HG03103 (cell line): Measurements from ENCODE around the gene ARRDC3.
"Not testable (repeated sequence)": the region's sequence is repeated elsewhere in the genome, so short reads cannot be mapped to it uniquely, and the experiment has no call there.

Experiments used
- ATAC-seq: cut with Tn5 transposase; IDR thresholded peaks from one replicate; pipeline ENCODE4 v1.9.1; 2021; ENCODE audit warnings: low read depth; ENCODE audit not compliant: unreplicated experiment

The ARRDC3 gene

DNA sequence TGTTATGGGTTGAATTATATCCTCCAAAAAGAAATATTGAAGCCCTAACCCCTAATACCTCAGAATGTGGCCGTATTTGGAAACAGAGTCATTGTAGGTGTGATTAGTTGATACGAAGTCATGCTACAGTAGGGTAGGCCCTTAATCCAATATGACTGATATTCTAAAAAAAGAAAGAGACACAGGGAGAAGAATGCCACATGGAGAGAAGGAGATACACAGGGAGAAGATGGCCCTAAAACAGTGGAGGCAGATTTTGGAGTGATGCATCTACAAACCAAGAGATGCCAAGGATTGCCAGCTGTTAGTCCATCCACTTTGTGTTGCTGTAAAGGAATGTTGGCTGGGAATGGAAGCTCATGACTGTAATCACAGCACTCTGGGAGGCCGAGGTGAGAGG lies 21.3 kb downstream of the ARRDC3 start:
- ATAC-seq: no peak

DNA sequence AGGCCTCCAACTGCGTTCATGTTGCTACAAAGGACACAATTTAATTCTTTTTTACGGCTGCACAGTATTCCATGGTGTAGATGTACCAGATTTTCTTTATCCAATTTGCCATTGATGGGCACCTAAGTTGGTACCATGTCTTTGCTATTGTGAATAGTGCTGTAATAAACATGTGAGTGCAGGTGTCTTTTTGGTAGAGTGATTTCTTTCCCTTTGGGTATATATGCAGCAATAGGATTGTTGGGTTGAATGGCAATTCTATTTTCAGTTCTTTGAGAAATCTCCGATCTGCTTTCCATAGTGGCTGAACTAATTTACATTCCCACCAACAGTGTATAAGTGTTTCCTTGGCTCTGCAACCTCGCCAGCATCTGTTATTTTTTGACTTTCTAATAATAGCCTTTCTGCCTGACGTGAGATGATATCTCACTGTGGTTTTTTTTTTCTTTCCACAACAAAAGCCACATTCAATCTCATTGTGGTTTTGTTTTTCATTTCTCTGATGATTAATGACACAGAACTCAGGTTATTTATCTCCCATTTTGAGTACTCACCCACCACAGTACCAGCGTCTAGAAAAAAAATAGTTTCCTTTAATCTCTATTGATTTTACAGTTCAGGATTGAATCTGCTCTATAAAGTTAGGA lies 21.9 kb downstream of the ARRDC3 start:
- peak; percentile 77 for ATAC-seq

DNA sequence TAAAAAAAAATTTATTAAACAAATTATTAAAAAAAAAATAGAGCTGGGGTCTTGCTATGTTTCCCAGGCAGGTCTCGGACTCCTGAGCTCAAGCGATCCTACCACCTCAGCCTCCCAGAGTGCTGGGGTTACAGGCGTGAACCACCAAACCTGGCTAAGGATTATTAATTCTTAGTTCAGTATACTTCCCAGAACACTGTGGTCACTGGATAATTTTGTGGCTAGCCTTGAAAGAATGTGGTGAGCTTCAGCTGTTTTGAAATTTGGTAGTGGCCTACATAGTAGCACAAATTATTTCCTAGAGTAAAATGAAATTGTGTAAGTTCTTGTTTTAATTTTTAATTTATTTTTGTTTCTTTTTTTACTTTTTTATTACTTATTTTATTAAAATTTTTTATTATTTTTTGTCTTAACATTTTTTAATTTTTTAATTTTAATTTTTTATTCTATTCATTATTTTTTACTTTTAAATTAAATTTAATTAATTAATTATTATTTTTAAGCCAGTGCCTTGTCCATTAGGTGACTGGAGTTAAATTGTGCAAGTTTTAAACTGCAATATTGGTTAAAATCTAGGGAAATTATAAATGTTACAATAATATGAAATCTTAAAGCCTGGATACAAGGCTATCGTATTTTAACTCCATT lies 23.0 kb downstream of the ARRDC3 start:
- no peak for ATAC-seq

DNA sequence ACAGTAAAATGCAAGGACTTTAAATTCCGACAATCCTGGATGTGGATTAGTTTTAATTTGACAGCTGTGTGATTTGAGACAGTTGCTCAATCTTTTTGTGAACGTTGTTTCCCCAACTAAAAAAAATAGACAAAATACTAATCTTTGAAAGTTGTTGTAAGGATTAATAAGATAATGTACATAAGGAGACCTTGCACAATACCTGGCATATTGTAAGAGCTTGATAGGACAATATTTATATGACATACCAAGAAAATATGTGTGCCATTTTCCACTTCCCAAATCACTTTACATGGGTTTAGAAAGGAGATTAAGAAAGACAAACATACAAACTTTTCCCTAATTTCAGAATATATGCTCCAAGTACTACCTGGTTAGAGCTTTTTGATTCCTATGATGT lies 25.3 kb downstream of the ARRDC3 start:
- ATAC-seq: no peak

DNA sequence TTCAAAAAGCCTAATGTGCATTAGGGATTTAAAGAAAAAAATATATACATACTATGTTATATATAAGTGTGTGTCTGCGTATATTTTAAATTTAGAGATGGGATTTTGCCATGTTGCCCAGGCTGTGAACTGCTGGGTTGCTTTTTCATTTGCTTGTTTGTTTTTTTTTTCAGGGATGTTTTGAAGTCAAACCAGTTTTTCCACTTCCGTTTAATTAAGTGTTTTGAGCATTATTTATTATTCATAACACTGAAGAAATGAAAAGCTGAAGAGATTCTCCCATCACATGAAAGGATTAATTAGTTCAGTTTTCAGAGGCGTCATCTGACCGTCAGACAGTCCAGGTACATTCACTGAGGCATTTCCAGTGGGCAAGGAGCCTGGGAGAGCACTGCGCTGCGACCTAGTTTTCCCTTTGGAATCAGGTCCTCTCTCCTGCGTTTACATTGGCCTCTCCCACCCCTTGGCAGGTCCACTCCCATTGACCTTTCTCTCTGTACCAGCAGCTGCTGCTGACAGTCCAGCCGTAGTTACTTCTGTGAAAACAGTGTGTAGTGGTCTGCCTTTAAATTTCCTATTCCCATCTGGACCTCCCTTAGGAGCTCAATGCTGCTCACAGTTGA lies 26.0 kb downstream of the ARRDC3 start:
- ATAC-seq: no peak

DNA sequence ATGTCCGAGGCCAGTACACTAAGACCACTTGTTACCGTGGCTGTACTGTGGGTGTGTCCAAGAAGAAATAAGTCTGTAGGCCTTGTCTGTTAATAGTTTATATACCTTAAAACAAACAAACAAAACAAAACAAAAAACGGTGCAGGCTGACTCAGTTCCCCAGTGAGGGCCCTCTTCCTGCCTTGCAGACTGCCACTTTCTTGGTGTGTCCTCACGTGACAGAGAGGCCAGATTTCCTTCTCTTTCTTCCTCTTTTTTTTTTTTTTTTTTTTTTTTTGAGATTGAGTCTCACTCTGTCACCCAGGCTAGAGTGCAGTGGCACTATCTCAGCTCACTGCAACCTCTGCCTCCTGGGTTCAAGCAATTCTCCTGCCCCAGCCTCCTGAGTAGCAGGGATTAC lies 28.2 kb downstream of the ARRDC3 start:
- peak; percentile 50 for ATAC-seq

DNA sequence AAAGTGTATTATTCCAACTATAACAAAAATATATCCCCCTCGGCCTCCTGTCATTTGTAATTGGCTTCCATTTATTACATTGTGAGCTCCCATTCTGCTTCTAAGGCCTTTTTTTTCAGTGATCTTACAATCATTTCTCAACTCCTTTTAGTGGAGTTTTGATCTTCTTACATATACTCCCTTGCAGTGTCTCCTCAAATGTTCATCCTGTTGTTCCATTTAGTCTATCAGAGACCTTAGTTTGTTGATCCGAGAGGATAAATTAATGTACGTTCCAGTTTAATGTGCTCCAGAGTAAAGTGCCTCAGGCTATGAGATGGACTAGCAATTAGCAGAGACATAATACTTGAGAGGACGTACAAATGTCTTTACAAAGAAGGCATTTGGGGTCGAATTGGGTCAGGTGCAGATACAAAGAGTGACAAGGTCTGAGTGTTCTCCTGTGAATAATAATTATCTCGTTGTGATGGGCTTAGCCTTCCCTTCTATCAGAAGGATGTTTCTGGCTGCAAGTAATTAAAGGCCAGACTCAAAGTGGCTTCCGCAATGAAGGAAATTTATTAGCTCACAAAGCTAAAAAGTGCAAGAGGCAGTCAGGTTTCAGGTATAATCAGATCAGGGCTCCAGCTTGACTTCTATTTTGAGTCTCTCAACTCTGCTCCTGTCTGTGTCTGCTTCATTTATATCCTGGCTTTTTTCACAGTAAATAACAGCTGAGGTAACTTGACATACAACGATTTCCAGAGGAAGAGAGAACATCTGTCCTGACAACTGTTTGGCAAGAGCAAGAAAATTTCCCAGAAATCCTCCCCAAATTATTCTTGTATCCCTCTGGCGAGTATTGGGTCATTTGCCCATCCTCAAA lies 30.1 kb downstream of the ARRDC3 start:
- no peak for ATAC-seq

DNA sequence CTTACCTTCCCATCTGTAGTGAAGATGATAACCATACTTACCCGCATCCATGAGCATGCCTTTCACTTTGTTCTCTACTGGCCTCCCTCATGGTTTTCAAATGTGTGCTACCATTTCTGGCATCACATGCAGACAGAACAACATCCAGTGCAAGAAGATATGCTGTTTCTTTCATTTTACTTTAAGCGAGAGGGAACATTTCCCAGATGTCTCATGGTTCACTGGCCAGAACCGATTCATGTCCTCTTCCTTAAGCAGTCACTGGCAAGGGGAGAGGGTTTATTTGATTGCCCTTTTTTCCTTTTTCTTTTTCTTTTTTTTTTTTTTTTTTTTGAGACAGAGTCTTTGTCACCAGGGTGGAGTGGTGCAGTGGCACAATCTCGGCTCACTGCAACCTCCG lies 37.7 kb downstream of the ARRDC3 start:
- no peak for ATAC-seq

DNA sequence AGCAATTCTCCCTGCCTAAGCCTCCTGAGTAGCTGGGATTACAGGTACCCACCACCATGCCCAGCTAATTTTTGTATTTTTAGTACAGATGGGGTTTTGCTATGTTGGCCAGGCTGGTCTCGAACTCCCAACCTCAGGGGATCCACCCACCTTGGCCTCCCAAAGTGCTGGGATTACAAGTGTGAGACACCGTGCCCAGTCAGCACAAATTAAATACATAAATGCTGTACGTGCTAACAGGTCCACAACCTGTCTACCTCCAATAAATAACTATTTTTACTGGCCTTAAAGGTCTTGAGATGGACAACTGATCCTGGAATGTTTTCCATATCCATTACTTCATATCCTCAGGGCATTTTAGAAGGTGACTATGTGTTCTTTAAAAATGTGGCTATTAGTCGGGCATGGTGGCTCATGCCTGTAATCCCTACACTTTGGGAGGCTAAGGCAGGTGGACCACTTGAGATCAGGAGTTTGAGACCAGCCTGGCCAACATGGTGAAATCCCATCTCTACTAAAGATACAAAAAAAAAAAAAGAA lies 38.4 kb downstream of the ARRDC3 start:
- not testable (repeated sequence) for ATAC-seq

DNA sequence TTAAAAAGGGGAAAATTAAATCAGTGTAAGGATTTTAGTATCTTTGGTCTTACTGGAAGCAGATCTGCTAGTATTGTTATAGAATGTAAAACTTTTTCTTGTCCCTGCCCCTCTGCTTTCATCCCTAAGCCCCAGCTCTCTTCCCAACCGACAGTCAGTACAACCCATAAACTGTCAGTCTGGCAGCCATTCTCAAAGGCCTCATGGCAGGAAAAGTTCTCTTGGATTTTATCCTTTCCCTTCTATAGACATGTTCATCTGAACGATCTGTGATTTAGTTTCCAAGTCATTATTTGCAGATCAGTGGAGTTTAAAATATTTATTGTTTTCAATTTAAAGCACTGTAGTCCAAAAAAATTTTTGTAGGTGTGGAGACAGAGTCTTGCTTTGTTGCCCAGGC lies 39.2 kb downstream of the ARRDC3 start:
- no peak for ATAC-seq

DNA sequence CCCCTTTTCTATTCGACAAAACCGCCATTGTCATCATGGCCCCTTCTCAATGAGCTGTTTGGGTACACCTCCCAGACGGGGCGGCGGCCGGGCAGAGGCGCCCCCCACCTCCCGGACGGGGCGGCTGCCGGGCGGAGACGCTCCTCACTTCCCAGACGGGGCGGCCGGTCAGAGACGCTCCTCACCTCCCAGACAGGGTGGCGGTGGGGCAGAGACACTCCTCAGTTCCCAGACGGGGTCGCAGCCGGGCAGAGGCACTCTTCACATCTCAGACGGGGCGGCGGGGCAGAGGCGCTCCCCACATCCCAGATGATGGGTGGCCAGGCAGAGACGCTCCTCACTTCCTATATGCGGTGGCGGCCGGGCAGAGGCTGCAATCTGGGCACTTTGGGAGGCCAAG lies 40.2 kb downstream of the ARRDC3 start:
- ATAC-seq: not testable (repeated sequence)

DNA sequence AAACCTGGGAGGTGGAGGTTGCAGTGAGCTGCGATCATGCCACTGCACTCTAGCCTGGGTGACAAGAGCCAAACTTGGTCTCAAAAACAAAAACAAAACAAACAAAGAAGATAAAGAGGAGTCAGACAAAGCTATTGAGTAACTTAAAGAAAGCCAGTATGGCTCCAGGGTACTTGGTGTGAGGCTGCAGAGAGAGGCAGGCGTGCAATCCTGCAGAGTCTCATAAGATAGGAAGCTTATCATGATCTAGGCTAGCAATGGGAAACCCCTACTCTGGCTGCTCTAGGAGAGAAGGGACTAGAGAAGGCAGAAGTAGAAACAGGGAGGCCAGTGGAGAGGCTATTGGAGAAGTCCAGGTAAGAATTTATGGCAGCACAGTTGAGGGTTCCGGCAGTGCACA lies 42.0 kb downstream of the ARRDC3 start:
- ATAC-seq: no peak

DNA sequence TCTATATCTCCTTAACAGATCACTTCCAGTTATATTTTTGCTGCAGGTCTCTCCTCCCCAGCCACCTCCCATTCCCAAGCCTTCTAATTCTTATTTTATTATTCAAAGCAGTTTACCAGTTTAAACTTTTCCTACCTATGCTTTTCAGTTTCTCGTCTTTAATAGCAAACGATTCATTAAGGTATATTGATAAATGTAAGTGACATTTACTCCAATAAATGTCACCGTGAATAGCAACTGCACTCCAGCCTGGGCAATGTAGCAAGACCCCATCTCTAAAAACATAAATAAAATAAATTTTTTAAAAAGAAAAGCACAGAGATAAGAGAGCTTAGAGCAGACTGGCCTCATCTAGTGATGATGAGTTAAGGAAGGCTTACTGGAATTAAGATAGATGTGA lies 42.6 kb downstream of the ARRDC3 start:
- ATAC-seq: no peak

DNA sequence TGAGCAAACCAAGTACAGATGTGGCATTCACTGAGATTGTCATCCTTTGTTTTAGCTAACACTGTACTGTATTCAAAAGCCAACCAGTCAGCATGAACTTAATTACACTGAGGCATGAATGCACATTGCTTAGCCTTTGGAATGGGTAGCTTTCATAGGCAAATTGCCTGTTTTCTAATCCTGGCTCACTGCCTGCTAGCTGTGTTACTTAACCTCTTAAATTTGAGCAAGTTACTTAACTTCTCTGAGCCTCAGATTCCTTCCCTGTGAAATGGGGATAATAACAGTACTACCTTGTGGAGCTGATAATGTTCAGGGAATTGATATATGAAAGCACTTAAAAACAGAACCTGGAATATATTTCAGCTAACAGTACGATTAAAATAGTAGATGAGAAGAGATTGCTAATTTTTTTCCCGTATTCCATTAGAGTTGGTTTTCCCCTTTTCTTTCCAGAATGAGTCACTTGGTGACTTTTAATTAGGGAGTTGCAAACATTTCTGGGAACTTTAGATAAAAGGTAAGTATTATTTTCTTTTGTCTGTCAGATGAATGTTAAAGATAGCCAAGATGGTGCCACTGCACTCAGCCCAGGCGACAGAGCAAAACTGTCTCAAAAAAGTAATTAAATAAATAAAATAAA lies 43.9 kb downstream of the ARRDC3 start:
- ATAC-seq: no peak

DNA sequence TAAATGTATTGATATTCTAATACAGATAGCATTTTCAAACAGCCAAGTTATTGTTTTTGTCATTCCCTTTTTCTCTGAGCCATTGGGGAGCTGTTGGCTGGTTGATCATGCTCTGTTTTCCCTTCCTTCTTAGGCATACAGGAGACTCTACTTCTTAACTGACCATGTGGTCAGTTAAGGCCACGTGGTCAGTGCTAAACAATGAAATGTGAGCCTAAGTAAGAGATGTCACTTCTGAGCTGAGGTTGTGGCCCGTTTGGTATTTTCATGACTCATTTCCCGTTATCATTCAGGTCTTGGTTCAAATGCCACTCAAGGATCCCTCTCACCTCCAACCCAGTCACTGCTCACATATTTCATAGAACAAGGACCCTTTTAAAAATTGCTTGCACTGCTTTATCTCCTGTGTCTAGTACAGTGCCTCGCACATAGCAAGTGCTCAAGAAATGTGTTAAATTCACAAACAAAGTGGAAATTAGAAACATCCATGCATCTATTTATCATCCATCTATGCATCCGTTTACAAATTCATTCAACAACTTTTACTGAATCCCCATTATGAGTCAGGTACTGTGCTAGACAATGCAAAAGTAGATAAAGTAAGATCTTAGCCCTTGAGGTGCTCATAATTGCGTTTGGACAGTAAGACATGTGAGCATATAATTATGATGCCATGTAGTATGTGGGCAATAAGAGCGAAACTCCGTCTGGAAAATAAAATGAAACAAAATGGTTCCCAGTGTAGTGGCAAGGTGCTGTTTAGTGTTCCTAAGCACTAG lies 50.7 kb downstream of the ARRDC3 start:
- no peak for ATAC-seq

DNA sequence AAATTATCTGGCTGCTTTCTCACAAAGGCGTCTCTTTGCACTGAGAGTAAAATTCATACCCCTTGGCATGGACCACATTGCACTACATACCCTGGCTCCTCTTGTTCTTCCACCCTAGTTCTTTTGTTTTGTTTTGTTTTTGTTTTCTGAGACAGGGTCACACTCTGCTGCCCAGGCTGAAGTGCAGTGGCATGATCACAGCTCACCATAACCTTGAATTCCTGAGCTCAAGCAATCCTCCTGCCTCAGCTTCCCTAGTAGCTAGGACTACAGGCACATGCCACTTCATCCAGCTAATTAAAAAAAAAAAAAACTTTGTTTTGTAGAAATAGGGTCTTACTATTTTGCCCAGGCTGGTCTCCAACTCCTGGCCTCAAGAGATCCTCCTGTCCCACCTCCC lies 51.4 kb downstream of the ARRDC3 start:
- no peak for ATAC-seq

DNA sequence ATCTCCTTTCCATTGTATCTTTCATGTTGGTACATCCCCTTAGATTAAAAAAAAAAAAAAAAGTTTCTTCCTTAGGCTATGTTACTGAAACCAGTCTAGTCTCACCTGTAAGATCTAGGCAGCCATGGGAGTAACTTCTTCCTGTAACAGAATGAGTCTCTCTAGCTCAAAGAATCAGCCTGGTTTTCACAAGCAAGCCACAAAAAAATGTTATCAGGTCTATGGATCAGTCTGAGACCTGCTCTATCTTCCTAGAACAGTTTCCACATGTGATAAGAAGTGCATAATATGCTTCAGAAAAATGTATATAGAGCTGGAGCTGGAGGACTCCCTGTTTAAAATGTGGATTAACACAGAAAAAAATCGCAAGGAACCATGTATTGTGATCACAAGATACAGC lies 53.8 kb downstream of the ARRDC3 start:
- ATAC-seq: no peak

DNA sequence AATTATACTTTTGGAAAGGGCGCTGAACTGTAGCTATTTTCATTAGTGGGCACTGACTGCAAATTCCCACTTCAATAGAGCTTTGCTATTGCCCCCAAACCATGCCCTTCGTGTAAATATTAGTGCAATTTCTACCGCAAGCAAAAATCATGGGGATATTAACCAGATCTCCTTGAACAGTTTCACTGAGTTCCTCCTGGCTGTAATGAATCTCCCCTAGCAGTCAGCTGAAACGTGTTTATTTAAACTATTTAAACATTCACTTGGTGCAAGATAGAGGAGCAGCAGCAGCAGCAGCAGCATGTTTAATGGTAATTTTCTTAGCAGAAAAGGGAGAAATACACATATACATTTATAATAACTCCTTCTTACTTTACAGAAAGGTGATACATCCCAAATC lies 54.4 kb downstream of the ARRDC3 start:
- ATAC-seq: no peak

DNA sequence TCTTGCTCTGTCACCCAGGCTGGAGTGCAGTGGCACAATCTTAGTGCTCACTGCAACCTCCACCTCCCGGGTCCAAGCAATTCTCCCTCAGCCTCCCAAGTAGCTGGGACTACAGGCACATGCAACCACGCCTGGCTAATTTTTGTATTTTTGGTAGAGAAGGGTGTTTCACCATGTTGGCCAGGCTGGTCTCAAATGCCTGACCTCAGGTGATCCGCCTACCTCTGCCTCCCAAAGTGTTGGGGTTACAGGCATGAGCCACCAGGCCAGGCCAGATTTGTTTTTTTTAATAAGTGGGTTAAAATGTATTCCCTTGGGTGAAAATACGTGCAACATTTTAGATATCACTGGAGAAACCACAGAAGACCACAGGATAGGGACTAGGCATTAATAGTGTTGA lies 60.1 kb downstream of the ARRDC3 start:
- not testable (repeated sequence) for ATAC-seq

DNA sequence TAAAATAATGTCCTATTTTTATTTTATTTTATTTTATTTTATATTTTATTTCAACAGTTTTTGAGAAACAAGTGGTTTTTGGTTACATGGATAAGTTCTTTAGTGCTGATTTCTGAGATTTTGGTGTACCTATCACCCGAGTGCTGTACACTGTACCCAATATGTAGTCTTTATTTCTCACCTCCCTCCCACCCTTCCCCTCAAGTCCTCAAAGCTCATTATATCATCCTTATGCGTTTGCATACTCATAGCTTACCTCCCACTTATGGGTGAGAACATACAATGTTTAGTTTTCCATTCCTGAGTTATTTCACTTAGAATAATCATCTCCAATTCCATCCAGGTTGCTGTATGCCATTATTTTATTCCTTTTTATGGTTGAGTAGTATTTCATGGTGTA lies 63.5 kb downstream of the ARRDC3 start:
- ATAC-seq: no peak
